CD4-positive, alpha-beta T cell treated with Interleukin-12 subunit alpha and Interleukin-12 subunit beta, for 1 hour (primary cell): ENCODE results near the gene TLCD1.
A peak's percentile ranks its signal among the peaks of the same experiment; 100 is the strongest.
"Not testable (repeated sequence)": the region's sequence is repeated elsewhere in the genome, so short reads cannot be mapped to it uniquely, and the experiment has no call there.

Experiments used
- DNase-seq: peaks from one replicate; pipeline ENCODE4 v3.0.0-alpha.2; 2020

The TLCD1 gene

GRCh38 chr17:28728364-28729200, 2.5 kb upstream of the TLCD1 start, which contains the start of gene NEK8:
Gene NEK8, plus strand, starts transcription at chr17:28728788. Its CDS starts 26 bp downstream, at chr17:28728814.
- peak; percentile 97 for DNase-seq

- peak; percentile 92 for DNase-seq
Observed at GRCh38 chr17:28726627-28727491, 826 bp upstream of the TLCD1 start.

GRCh38 chr17:28725660-28726225, 290 bp downstream of the TLCD1 start:
- peak; percentile 31 for DNase-seq

GRCh38 chr17:28725166-28725659, 820 bp downstream of the TLCD1 start:
- no peak for DNase-seq

- DNase-seq, result no peak
Observed at GRCh38 chr17:28724500-28725165, 1.4 kb downstream of the TLCD1 start.

GRCh38 chr17:28723836-28724499, 2.1 kb downstream of the TLCD1 start:
- not testable (repeated sequence) for DNase-seq

- no peak for DNase-seq
Observed at GRCh38 chr17:28723159-28723835, 2.7 kb downstream of the TLCD1 start.

GRCh38 chr17:28722417-28723158, 3.4 kb downstream of the TLCD1 start:
- no peak for DNase-seq

- DNase-seq, result not testable (repeated sequence)
Observed at GRCh38 chr17:28720997-28721329, 5.1 kb downstream of the TLCD1 start.

GRCh38 chr17:28720247-28720996, 5.6 kb downstream of the TLCD1 start:
- DNase-seq, result peak; percentile 36

GRCh38 chr17:28719021-28719433, 7.0 kb downstream of the TLCD1 start:
- DNase-seq, result no peak

- DNase-seq, result no peak
Observed at GRCh38 chr17:28718333-28719020, 7.6 kb downstream of the TLCD1 start.

- DNase-seq, result no peak
Observed at GRCh38 chr17:28717578-28718332, 8.3 kb downstream of the TLCD1 start, which contains the start of gene RAB34. Gene RAB34, minus strand, starts transcription at chr17:28717868. Its CDS starts 602 bp downstream, at chr17:28717266.

- DNase-seq, result no peak
Observed at GRCh38 chr17:28716740-28717577, 9.1 kb downstream of the TLCD1 start.

GRCh38 chr17:28715217-28715616, 10.8 kb downstream of the TLCD1 start:
- DNase-seq, result no peak

- no peak for DNase-seq
Observed at GRCh38 chr17:28714281-28714680, 11.8 kb downstream of the TLCD1 start.

GRCh38 chr17:28712705-28713415, 13.2 kb downstream of the TLCD1 start:
- DNase-seq, result no peak
